Measurements from ENCODE around the gene SYCP2L.

DNA sequence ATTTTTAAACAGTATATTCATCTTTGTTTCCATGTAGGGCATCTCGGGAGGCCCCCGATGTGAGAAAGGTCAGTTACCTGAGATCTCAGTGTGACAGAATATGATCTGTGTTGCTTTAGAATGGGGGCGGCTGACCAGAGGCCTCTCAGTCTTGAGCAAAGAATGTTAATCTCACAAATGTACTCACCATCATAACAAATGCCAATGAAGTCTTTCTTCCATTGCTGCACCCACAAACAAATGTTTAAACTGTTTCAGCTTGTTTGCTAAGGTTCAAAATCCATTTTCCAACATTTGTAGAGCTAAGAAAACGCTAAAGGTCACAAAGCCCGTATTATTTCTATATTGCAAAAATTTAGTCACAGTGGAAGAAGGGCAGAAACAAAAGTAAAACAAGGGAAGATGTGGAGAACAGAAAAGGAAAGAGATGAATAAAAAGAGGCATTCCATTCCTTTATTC is 125.5 kb downstream of the SYCP2L start:
- TF ChIP-seq, protein P1, sequence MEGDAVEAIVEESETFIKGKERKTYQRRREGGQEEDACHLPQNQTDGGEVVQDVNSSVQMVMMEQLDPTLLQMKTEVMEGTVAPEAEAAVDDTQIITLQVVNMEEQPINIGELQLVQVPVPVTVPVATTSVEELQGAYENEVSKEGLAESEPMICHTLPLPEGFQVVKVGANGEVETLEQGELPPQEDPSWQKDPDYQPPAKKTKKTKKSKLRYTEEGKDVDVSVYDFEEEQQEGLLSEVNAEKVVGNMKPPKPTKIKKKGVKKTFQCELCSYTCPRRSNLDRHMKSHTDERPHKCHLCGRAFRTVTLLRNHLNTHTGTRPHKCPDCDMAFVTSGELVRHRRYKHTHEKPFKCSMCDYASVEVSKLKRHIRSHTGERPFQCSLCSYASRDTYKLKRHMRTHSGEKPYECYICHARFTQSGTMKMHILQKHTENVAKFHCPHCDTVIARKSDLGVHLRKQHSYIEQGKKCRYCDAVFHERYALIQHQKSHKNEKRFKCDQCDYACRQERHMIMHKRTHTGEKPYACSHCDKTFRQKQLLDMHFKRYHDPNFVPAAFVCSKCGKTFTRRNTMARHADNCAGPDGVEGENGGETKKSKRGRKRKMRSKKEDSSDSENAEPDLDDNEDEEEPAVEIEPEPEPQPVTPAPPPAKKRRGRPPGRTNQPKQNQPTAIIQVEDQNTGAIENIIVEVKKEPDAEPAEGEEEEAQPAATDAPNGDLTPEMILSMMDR (IDR thresholded peaks at IDR 0.05), result no peak
- no peak for TF ChIP-seq POLR2A (IDR thresholded peaks at IDR 0.05)
